HepG2 (cell line): Measurements from ENCODE around the gene GLYR1. TPM values are rescaled to one million over a fixed set of nuclear protein-coding genes. Genes with fewer than 3 reads are reported as not detected.
A peak's percentile ranks its signal among the peaks of the same experiment; 100 is the strongest.

ENCODE experiments used
- ATAC-seq: fragments of 200-7000 bp; cut with Tn5 transposase; 3 replicates; pipeline ENCODE4 v1.9.1; 2020; ENCODE audit warnings: mild to moderate bottlenecking, moderate library complexity
- BruUV-seq: library from RNA; stranded (reverse); fragments of 400-500 nt; replicated peaks from 2 replicates; lab custom pipeline; 2021; lab: Mats Ljungman, UMichigan
- CTCF ChIA-PET: fragments of 300-600 bp; formaldehyde crosslinking; extraction: SDS; loops from one replicate; lab custom pipeline; 2021; ENCODE audit warnings: low total read pairs, inconsistent platforms, low intra/inter-chr PET ratio; lab: Yijun Ruan, JAX
- POLR2A ChIA-PET: fragments of 350-600 bp; sonication (Branson Sonifier 250); formaldehyde crosslinking; loops from one replicate; lab custom pipeline; 2020; ENCODE audit warnings: antibody characterized with exemption, inconsistent platforms; lab: Yijun Ruan, JAX
- DNase-seq: peaks from one replicate; pipeline ENCODE4 v3.0.0-alpha.2; 2015; ENCODE audit warnings: low spot score
- FAIRE-seq: peaks from 3 replicates; lab custom pipeline; 2011; peaks lifted over from hg19 to GRCh38; lab: Jason Lieb, UNC
- H2AFZ ChIP-seq: one replicate; pipeline ENCODE4 v1.6.1; 2011; ENCODE audit warnings: low read length, inconsistent platforms
- H3K27ac ChIP-seq: fragments of 300-600 bp; 3 replicates; pipeline ENCODE4 v1.8.0; 2011; ENCODE audit warnings: mixed run types, mild to moderate bottlenecking, mixed read lengths, low read length, inconsistent platforms; ENCODE audit not compliant: insufficient read depth; ENCODE audit errors: extremely low read length
- H3K27me3 ChIP-seq, 2 experiments: fragments of 200-600 bp in 1 of 2; 2 replicates in 1 of 2; 3 replicates in 1 of 2; pipeline versions ENCODE4 v1.6.0 to v1.8.0; 2011; ENCODE audit warnings: low read length in 2 of 2, mild to moderate bottlenecking in 2 of 2, moderate library complexity in 2 of 2, inconsistent platforms in 1 of 2; ENCODE audit not compliant: insufficient read depth in 2 of 2, control insufficient read depth in 1 of 2
- H3K36me3 ChIP-seq, 2 experiments: fragments of 200-600 bp in 1 of 2; replicated peaks in 1 of 2; 2 replicates in 1 of 2; 3 replicates in 1 of 2; pipeline versions ENCODE4 v1.5.1 to v1.8.0; 2011; ENCODE audit warnings: low read length in 2 of 2, inconsistent platforms in 1 of 2; ENCODE audit not compliant: insufficient read depth in 2 of 2, control insufficient read depth in 1 of 2
- H3K4me1 ChIP-seq: 2 replicates; pipeline ENCODE4 v1.5.1; 2012; ENCODE audit warnings: low read length, inconsistent platforms; ENCODE audit not compliant: insufficient read depth
- H3K4me2 ChIP-seq: 2 replicates; pipeline ENCODE4 v1.6.0; 2011; ENCODE audit warnings: low read depth, low read length, inconsistent platforms
- H3K4me3 ChIP-seq, 3 experiments: fragments of 200-600 bp in 1 of 3; sonication (generic), shearing (Covaris generic) in 1 of 3; replicated peaks in 1 of 3; 2 replicates each; pipeline ENCODE4 v1.5.1; 2011 to 2016; ENCODE audit warnings: low read length in 3 of 3, inconsistent platforms in 2 of 3, low read depth in 2 of 3, mild to moderate bottlenecking in 2 of 3, control low read depth in 1 of 3, mixed read lengths in 1 of 3; ENCODE audit not compliant: insufficient read depth in 1 of 3
- H3K79me2 ChIP-seq: one replicate; pipeline ENCODE4 v1.6.1; 2011; ENCODE audit warnings: low read length, inconsistent platforms; ENCODE audit not compliant: insufficient read depth
- H3K9ac ChIP-seq: 2 replicates; pipeline ENCODE4 v1.6.0; 2011; ENCODE audit warnings: mild to moderate bottlenecking, low read depth, low read length, inconsistent platforms; ENCODE audit not compliant: insufficient read depth
- H3K9me3 ChIP-seq: 2 replicates; pipeline ENCODE4 v1.5.1; 2012; ENCODE audit warnings: mild to moderate bottlenecking, low read length
- H4K20me1 ChIP-seq: 2 replicates; pipeline ENCODE4 v1.6.0; 2011; ENCODE audit warnings: inconsistent platforms, mild to moderate bottlenecking, low read length, moderate library complexity; ENCODE audit not compliant: insufficient read depth
- DR1 ChIP-seq: sonication (generic); formaldehyde crosslinking; IDR thresholded peaks from 2 replicates; pipeline ENCODE4 v1.8.0; 2021; ENCODE audit warnings: mild to moderate bottlenecking, missing genetic modification reagents, inconsistent platforms
- FOXJ3 ChIP-seq: sonication (generic); formaldehyde crosslinking; IDR thresholded peaks from 2 replicates; pipeline ENCODE4 v1.4.0; 2020; ENCODE audit warnings: missing genetic modification reagents, mild to moderate bottlenecking, borderline replicate concordance
- GMEB1 ChIP-seq: sonication (generic); formaldehyde crosslinking; IDR thresholded peaks from 2 replicates; pipeline ENCODE4 v1.5.1; 2020; ENCODE audit warnings: missing genetic modification reagents, mild to moderate bottlenecking, borderline replicate concordance
- POLR2AphosphoS5 ChIP-seq: IDR thresholded peaks from 2 replicates; pipeline ENCODE4 v1.6.1; 2012; ENCODE audit warnings: low read depth, low read length
- RBM22 ChIP-seq: fragments of 200-400 bp; formaldehyde crosslinking; optimal IDR thresholded peaks from 2 replicates; pipeline ENCODE3; 2017; ENCODE audit warnings: mild to moderate bottlenecking, low read length, moderate library complexity
- SP1 ChIP-seq, 2 experiments: fragments of 450-650 bp in 1 of 2; sonication (generic) in 1 of 2; formaldehyde crosslinking in 1 of 2; IDR thresholded peaks; 2 replicates each; pipeline versions ENCODE4 v1.4.0 to v1.6.1; 2016 to 2020; ENCODE audit warnings: missing genetic modification reagents in 1 of 2
- ZBTB33 ChIP-seq: sonication (generic); formaldehyde crosslinking; IDR thresholded peaks from 2 replicates; pipeline ENCODE4 v1.4.0; 2020; ENCODE audit warnings: missing genetic modification reagents
- ZFX ChIP-seq: sonication (generic); formaldehyde crosslinking; IDR thresholded peaks from 2 replicates; pipeline ENCODE4 v1.4.0; 2020; ENCODE audit warnings: mild to moderate bottlenecking, low read depth, missing genetic modification reagents, moderate library complexity
- ZMYM3 ChIP-seq: sonication (generic); formaldehyde crosslinking; IDR thresholded peaks from 2 replicates; pipeline ENCODE4 v1.5.1; 2020; ENCODE audit warnings: mild to moderate bottlenecking, missing genetic modification reagents
- ZNF234 ChIP-seq: sonication (generic); formaldehyde crosslinking; conservative IDR thresholded peaks from 2 replicates; pipeline ENCODE4 v1.5.1; 2020; ENCODE audit warnings: mild to moderate bottlenecking, missing genetic modification reagents
- ZNF737 ChIP-seq: sonication (generic); formaldehyde crosslinking; IDR thresholded peaks from 2 replicates; pipeline ENCODE4 v1.5.0; 2020; ENCODE audit warnings: missing genetic modification reagents, mild to moderate bottlenecking, borderline replicate concordance
- WGBS: methylation state at CpG from one replicate; pipeline ENCODE4 v1.1.6; 2017; ENCODE audit warnings: low lambda C conversion rate; 5-methylcytosine and 5-hydroxymethylcytosine counted together
- in situ Hi-C: cut with HindIII; loops from 2 replicates; pipeline ENCODE4 v1.10.0; 2017; ENCODE audit warnings: low pct_unique_long_range_greater_than_20kb; ENCODE audit not compliant: extremely low pct_ligation_motif_present
- intact Hi-C: fragments of 100-400 bp; cut with micrococcal nuclease; formaldehyde crosslinking; loops from one replicate; pipeline ENCODE4 v1.10.0; 2022; ENCODE audit not compliant: unreplicated experiment
- polyA plus RNA-seq, 8 experiments: library from polyadenylated mRNA; depleted of rRNA in 3 of 8; stranded (reverse) in 7 of 8; unstranded in 1 of 8; fragments of >200 nt; fragmentation: Illumina TruSeq in 4 of 8; extraction: Trizol in 4 of 8; gene quantifications; 2 replicates each; pipeline versions ENCODE4 v1.2.1 to v1.2.3, GENCODE V29; 2011 to 2016; ENCODE audit warnings: low read depth in 4 of 8, missing spikeins in 1 of 8, mixed read lengths in 1 of 8; ENCODE audit not compliant: insufficient read depth in 1 of 8
- total RNA-seq, 5 experiments: library from RNA; depleted of rRNA; stranded (reverse); fragments of >200 nt; fragmentation: Illumina TruSeq; extraction: Trizol; gene quantifications; 2 replicates each; pipeline ENCODE4 v1.2.3, GENCODE V29; 2016; ENCODE audit warnings: low read depth in 1 of 5

Gene GLYR1
- total and polyA plus RNA-seq, 2 of the 13 experiments (the other 11 are each of a cell fraction or from before 2014, with no cell fraction given), result 28.3 to 48.7 TPM

GRCh38 chr16:4859190-4859899, 12.3 kb upstream of the GLYR1 start:
- Histone ChIP-seq H3K27ac (no peak overlapping the region), H3K4me1 (peaks cover 8% of the 10 kb centered on the region; the same call in 1 of the 2 replicates), H4K20me1 (no peaks in the 10 kb centered on the region), H3K9ac (no peak overlapping the region), H3K79me2 (peaks cover 21% of the 10 kb centered on the region), H3K27me3 (no peaks in the 10 kb centered on the region), H3K4me3 (no peak overlapping the region), H3K36me3 (peaks cover 29 to 94% of the 10 kb centered on the region in 2 experiments), H2AFZ (no peak overlapping the region), H3K4me2 (no peak overlapping the region), H3K9me3 (no peaks in the 10 kb centered on the region)
- POLR2A ChIA-PET, result no interaction called here
- no peak for TF ChIP-seq ZNF234 (CRISPR knock-in tag)
- TF ChIP-seq RBM22, result peak; percentile 56
- 97% methylated on average over 16 of the region's 17 CpGs for WGBS
- in situ Hi-C loops (no loop called here), intact Hi-C loops (no loop called here)
- DNase-seq, result no peak
- no TSS peak for BruUV-seq
- FAIRE-seq, result no peak
- CTCF ChIA-PET, result no interaction called here
- ATAC-seq, result no peak

- no peak for ATAC-seq
- DNase-seq, result no peak
- peaks cover 8% of the 10 kb centered on the region for H3K4me1 ChIP-seq
- H3K27me3 ChIP-seq, result no peaks in the 10 kb centered on the region
- H3K79me2 ChIP-seq, result peaks cover 23% of the 10 kb centered on the region
- H3K4me2 ChIP-seq, result no peak overlapping the region
- intact Hi-C loops, result no loop called here
- no peak for TF ChIP-seq ZMYM3 (CRISPR knock-in tag)
- no peak for TF ChIP-seq ZFX (CRISPR knock-in tag)
- TF ChIP-seq GMEB1 (CRISPR knock-in tag), result no peak
- TF ChIP-seq ZNF737, result no peak
- TF ChIP-seq FOXJ3, result no peak
- TF ChIP-seq DR1 (CRISPR knock-in tag), result no peak
- no peak for TF ChIP-seq ZBTB33 (CRISPR knock-in tag)
- TF ChIP-seq SP1 (IDR thresholded peaks at IDR 0.05), result no peak
- TF ChIP-seq SP1 (CRISPR knock-in tag; IDR thresholded peaks at IDR 0.05), result no peak
- TF ChIP-seq POLR2AphosphoS5, result no peak
- peaks cover 7% of the 10 kb centered on the region for H4K20me1 ChIP-seq
- in situ Hi-C loops, result no loop called here
- H3K27ac ChIP-seq, result no peak overlapping the region
- H3K9me3 ChIP-seq, result no peaks in the 10 kb centered on the region
- POLR2A ChIA-PET, result no interaction called here
- H3K4me3 ChIP-seq, result no peak overlapping the region
- H2AFZ ChIP-seq, result no peak overlapping the region
- 100% methylated on average over 2 of the region's 2 CpGs for WGBS
- CTCF ChIA-PET, result no interaction called here
- H3K36me3 ChIP-seq, result peaks cover 26 to 78% of the 10 kb centered on the region in 2 experiments
- no peak overlapping the region for H3K9ac ChIP-seq
- BruUV-seq, result no TSS peak
- FAIRE-seq, result no peak
Measured at GRCh38 chr16:4855804-4856203, 8.7 kb upstream of the GLYR1 start.
